Spinal cord (tissue), 10 donors: ENCODE data around the gene SMCHD1. TPM values are rescaled to one million over a fixed set of nuclear protein-coding genes. Genes with fewer than 3 reads are reported as not detected.

Source experiments
- DNase-seq, 6 donors: peaks; one replicate each; pipeline versions ENCODE4 v3.0.0 to v3.0.0-alpha.2; 2013 to 2015; ENCODE audit warnings: low spot score in 6 of 6, low read depth in 4 of 6
- H3K27ac ChIP-seq: one replicate; pipeline ENCODE4 v1.5.1; 2013; ENCODE audit warnings: low read depth, low read length, control low read depth
- H3K27me3 ChIP-seq: one replicate; pipeline ENCODE4 v1.6.1; 2013; ENCODE audit warnings: low read length; ENCODE audit not compliant: control insufficient read depth, insufficient read depth
- H3K36me3 ChIP-seq: one replicate; pipeline ENCODE4 v1.6.1; 2013; ENCODE audit warnings: low read length; ENCODE audit not compliant: control insufficient read depth, insufficient read depth
- H3K4me1 ChIP-seq: one replicate; pipeline ENCODE4 v1.6.1; 2013; ENCODE audit warnings: low read length; ENCODE audit not compliant: control insufficient read depth, insufficient read depth
- H3K4me3 ChIP-seq: one replicate; pipeline ENCODE4 v1.5.1; 2013; ENCODE audit warnings: low read depth, low read length, control low read depth
- H3K9me3 ChIP-seq: one replicate; pipeline ENCODE4 v1.6.1; 2013; ENCODE audit warnings: low read length; ENCODE audit not compliant: control insufficient read depth, insufficient read depth
- WGBS: methylation state at CpG from one replicate; pipeline ENCODE4 v1.1.5; 2013; ENCODE audit warnings: missing lambda C conversion rate; ENCODE audit not compliant: insufficient coverage; 5-methylcytosine and 5-hydroxymethylcytosine counted together
- polyA plus RNA-seq, 2 donors: library from polyadenylated mRNA; unstranded; fragments of 120-200 nt; gene quantifications; one replicate each; pipeline ENCODE4 v1.2.1, GENCODE V29; 2013; ENCODE audit not compliant: insufficient read length in 2 of 2
- small RNA-seq: library from RNA; depleted of rRNA; stranded (forward); fragments of <200 nt; gene quantifications from one replicate; pipeline ENCODE3, GENCODE V24; 2014; ENCODE audit warnings: low replicate concordance
- total RNA-seq, 2 donors: library from RNA; depleted of rRNA in 1 of 2; stranded (reverse); fragments of 120-200 nt in 1 of 2; fragments of >200 nt in 1 of 2; gene quantifications; one replicate each; pipeline versions ENCODE4 v1.2.3 to v1.2.4, GENCODE V29; 2013 to 2014
- donor health status: healthy.

Gene SMCHD1
- total and polyA plus RNA-seq, 4 donors = 39.1 to 189 (median 66.8) TPM

DNA sequence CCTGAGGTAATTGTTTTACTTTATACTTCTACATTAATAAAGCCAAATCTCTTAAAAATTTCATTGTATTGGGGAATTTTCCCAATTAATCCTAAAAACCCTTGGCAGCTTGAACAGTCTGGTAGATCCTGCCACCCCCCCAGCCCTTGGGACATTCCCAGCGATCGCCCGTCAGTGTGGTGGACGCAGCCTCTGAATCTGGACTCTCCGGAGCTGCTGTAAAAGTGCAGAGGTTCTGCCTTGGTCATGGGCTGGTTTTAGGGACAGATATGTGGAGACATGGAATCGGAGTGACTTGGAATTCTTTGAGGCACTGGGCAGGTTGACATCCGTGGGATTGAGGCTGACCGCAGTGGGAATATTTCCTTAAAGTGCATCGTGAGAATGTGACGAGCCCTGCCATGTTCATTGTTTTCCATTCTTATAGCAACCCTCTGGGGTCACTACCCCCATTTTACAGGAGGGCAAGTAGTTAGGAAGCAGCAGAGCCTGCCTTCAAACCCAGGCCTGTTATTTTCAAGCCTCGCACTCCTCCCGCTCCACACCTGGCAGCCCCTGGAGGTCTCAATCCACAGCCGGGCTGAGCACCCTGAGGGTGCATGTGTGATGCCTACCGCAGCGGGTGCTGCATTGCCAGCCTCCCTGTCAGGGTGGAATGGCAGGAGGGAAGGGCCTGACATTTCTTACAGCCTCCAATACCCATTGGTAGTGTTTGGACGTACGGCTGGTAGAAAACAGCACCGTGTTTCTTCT is 197.8 kb downstream of the SMCHD1 start:
- Histone ChIP-seq H3K4me1 (no peaks in the 10 kb centered on the region), H3K27me3 (peaks cover 18% of the 10 kb centered on the region), H3K9me3 (no peaks in the 10 kb centered on the region), H3K36me3 (no peaks in the 10 kb centered on the region), H3K27ac (no peak overlapping the region), H3K4me3 (no peak overlapping the region)
- 95% methylated on average over 5 of the region's 18 CpGs for WGBS
- no peak for DNase-seq

GRCh38 chr18:2853926-2854664 is 198.6 kb downstream of the SMCHD1 start:
- H3K27me3 ChIP-seq = peaks cover 10% of the 10 kb centered on the region
- H3K36me3 ChIP-seq = no peaks in the 10 kb centered on the region
- WGBS = 100% methylated on average over 1 of the region's 7 CpGs
- DNase-seq = no peak
- no peaks in the 10 kb centered on the region for H3K9me3 ChIP-seq
- no peak overlapping the region for H3K4me3 ChIP-seq
- H3K27ac ChIP-seq = no peak overlapping the region
- H3K4me1 ChIP-seq = no peaks in the 10 kb centered on the region

Small RNAs within 50 kb of the gene (small RNA-seq; reads per million reads assigned to genes)
- gene RF00019 (not detected), gene RNU6-340P (not detected)

Other genes with a start within 250 kb of the SMCHD1 start
- 10 to 100 TPM in 1 of 2 donors, 1 to 10 TPM in 1; 8.8 to 19.6 TPM for gene METTL4, start 84.2 kb upstream of the SMCHD1 start, total RNA-seq
- gene METTL4, start 84.2 kb upstream of the SMCHD1 start, polyA plus RNA-seq = 10 to 100 TPM; 15.1 to 16.2 TPM
- 10 to 100 TPM; 13.6 to 14.9 TPM for gene NDC80, start 84.2 kb upstream of the SMCHD1 start, total RNA-seq
- 10 to 100 TPM; 11.5 to 13.1 TPM for gene NDC80, start 84.2 kb upstream of the SMCHD1 start, polyA plus RNA-seq
- gene EMILIN2, start 191.3 kb downstream of the SMCHD1 start, total RNA-seq = 10 to 100 TPM; 14.0 to 20.1 TPM
- gene EMILIN2, start 191.3 kb downstream of the SMCHD1 start, polyA plus RNA-seq = 10 to 100 TPM in 1 of 2 donors, 1 to 10 TPM in 1; 5.6 to 10.1 TPM